K562 (cell line): ENCODE data around the gene ERBB3. TPM values are rescaled to one million over a fixed set of nuclear protein-coding genes. Genes with fewer than 3 reads are reported as not detected.
A peak's percentile ranks its signal among the peaks of the same experiment; 100 is the strongest.

ENCODE experiments used
- MYNN ChIP-seq, 2 experiments: sonication (generic); formaldehyde crosslinking in 1 of 2; IDR thresholded peaks; 2 replicates each; pipeline versions ENCODE4 v1.5.0 to v1.6.1; 2016 to 2020; ENCODE audit warnings: antibody characterized with exemption in 1 of 2, missing genetic modification reagents in 1 of 2
- NR4A1 ChIP-seq, 2 experiments: fragments of 250-450 bp in 1 of 2; fragments of 450-650 bp in 1 of 2; sonication (Bioruptor Pico) in 1 of 2; IDR thresholded peaks; 2 replicates each; pipeline versions ENCODE4 v1.4.0 to v1.6.1; 2016 to 2020; ENCODE audit warnings: mild to moderate bottlenecking in 2 of 2, missing compliant biosample characterization in 1 of 2, missing genetic modification characterization in 1 of 2, moderate library complexity in 1 of 2
- TAF15 ChIP-seq: fragments of 200-400 bp; formaldehyde crosslinking; IDR thresholded peaks from 2 replicates; pipeline ENCODE4 v1.6.1; 2017; ENCODE audit warnings: mild to moderate bottlenecking, low read depth, low read length, moderate library complexity
- TAF7 ChIP-seq: fragments of 450-650 bp; IDR thresholded peaks from 2 replicates; pipeline ENCODE4 v1.6.1; 2016; ENCODE audit warnings: missing genetic modification characterization, missing compliant biosample characterization
- THRAP3 ChIP-seq: fragments of 450-650 bp; IDR thresholded peaks from 2 replicates; pipeline ENCODE4 v1.6.1; 2016; ENCODE audit warnings: mild to moderate bottlenecking, inconsistent platforms, borderline replicate concordance
- ZBED1 ChIP-seq: IDR thresholded peaks from 2 replicates; pipeline ENCODE4 v1.6.1; 2014
- ZNF717 ChIP-seq: fragments of 250-450 bp; sonication (Bioruptor Pico); IDR thresholded peaks from 2 replicates; pipeline ENCODE4 v1.5.0; 2021
- polyA plus RNA-seq, 8 experiments: library from polyadenylated mRNA; depleted of rRNA in 4 of 8; stranded (reverse) in 5 of 8; unstranded in 3 of 8; fragments of >200 nt; fragmentation: Nextera tagmentation in 2 of 8; fragmentation: Illumina TruSeq in 1 of 8; extraction: Ambion mirVana in 2 of 8; extraction: Trizol in 1 of 8; gene quantifications; 2 replicates each; pipeline versions ENCODE4 v1.2.1 to v1.2.3, GENCODE V29; 2011 to 2014; ENCODE audit warnings: inconsistent platforms in 1 of 8, missing spikeins in 1 of 8
- total RNA-seq, 7 experiments: library from RNA; depleted of rRNA in 6 of 7; stranded (reverse); fragments of >200 nt in 6 of 7; fragmentation: Illumina TruSeq in 2 of 7; extraction: Trizol in 2 of 7; gene quantifications; 2 replicates each; pipeline versions ENCODE4 v1.2.1 to v1.2.3, GENCODE V29; 2011 to 2021; ENCODE audit warnings: low replicate concordance in 1 of 7
- TF ChIP-seq, protein P1 (sequence below): fragments of 450-650 bp; IDR thresholded peaks from 2 replicates; pipeline ENCODE4 v1.6.1; 2016; ENCODE audit warnings: mild to moderate bottlenecking, moderate library complexity
- TF ChIP-seq, protein P2 (sequence below), 3 experiments: IDR thresholded peaks in 2 of 3; conservative IDR thresholded peaks in 1 of 3; 2 replicates each; pipeline ENCODE4 v1.5.1; 2011 to 2012; ENCODE audit warnings: low read length in 3 of 3, mild to moderate bottlenecking in 3 of 3, control low read depth in 2 of 3, improper control_type of control experiment in 1 of 3, inconsistent platforms in 1 of 3, low read depth in 1 of 3, mixed read lengths in 1 of 3, moderate library complexity in 1 of 3; ENCODE audit not compliant: insufficient read depth in 2 of 3
- TF ChIP-seq, protein P3 (sequence below), 2 experiments: IDR thresholded peaks; 2 replicates each; pipeline ENCODE4 v1.6.1; 2011; ENCODE audit warnings: borderline replicate concordance in 1 of 2, control low read depth in 1 of 2, low read depth in 1 of 2, low read length in 1 of 2, mild to moderate bottlenecking in 1 of 2, mixed read lengths in 1 of 2, moderate library complexity in 1 of 2; ENCODE audit not compliant: insufficient read depth in 1 of 2, insufficient read length in 1 of 2, poor library complexity in 1 of 2, severe bottlenecking in 1 of 2; ENCODE audit errors: extremely low read depth in 1 of 2

Gene ERBB3
- total and polyA plus RNA-seq, 9 of the 15 experiments (the other 6 are each of a cell fraction or from before 2014, with no cell fraction given) = 1.5 to 5.4 (median 3.8) TPM

DNA sequence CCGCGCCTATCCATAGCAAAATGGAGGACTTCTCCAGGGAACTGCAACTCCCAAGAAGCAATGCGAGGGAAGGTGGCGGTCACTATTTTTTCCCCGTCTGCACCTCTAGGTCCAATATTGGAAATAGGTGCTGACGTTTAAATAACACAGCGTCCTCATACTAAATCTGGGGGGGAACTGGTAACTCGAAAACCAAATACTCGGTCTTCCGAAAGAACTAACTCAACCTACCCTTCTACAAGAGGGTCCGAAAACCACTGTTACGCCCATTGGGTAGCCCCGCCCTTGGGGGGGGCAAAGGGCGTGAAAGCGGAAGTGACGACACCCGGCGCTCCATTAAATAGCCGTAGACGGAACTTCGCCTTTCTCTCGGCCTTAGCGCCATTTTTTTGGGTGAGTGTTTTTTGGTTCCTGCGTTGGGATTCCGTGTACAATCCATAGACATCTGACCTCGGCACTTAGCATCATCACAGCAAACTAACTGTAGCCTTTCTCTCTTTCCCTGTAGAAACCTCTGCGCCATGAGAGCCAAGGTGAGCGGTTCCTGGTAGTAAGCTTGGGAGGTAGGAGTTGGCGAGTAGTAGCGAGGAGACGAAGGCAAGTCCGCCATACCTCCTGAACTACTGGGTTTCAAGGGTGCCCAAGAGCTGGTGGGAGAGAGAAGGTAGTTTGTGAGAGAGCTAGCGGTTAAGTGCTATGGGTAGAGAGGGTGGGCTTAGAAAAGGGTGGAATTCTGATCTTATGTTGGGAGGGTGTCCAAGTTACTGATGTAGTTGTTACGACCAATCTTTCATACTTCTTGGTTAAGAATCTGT lies 36.5 kb downstream of the ERBB3 start, which contains the start of gene RPL41 (continued):
- TF ChIP-seq, protein P1, sequence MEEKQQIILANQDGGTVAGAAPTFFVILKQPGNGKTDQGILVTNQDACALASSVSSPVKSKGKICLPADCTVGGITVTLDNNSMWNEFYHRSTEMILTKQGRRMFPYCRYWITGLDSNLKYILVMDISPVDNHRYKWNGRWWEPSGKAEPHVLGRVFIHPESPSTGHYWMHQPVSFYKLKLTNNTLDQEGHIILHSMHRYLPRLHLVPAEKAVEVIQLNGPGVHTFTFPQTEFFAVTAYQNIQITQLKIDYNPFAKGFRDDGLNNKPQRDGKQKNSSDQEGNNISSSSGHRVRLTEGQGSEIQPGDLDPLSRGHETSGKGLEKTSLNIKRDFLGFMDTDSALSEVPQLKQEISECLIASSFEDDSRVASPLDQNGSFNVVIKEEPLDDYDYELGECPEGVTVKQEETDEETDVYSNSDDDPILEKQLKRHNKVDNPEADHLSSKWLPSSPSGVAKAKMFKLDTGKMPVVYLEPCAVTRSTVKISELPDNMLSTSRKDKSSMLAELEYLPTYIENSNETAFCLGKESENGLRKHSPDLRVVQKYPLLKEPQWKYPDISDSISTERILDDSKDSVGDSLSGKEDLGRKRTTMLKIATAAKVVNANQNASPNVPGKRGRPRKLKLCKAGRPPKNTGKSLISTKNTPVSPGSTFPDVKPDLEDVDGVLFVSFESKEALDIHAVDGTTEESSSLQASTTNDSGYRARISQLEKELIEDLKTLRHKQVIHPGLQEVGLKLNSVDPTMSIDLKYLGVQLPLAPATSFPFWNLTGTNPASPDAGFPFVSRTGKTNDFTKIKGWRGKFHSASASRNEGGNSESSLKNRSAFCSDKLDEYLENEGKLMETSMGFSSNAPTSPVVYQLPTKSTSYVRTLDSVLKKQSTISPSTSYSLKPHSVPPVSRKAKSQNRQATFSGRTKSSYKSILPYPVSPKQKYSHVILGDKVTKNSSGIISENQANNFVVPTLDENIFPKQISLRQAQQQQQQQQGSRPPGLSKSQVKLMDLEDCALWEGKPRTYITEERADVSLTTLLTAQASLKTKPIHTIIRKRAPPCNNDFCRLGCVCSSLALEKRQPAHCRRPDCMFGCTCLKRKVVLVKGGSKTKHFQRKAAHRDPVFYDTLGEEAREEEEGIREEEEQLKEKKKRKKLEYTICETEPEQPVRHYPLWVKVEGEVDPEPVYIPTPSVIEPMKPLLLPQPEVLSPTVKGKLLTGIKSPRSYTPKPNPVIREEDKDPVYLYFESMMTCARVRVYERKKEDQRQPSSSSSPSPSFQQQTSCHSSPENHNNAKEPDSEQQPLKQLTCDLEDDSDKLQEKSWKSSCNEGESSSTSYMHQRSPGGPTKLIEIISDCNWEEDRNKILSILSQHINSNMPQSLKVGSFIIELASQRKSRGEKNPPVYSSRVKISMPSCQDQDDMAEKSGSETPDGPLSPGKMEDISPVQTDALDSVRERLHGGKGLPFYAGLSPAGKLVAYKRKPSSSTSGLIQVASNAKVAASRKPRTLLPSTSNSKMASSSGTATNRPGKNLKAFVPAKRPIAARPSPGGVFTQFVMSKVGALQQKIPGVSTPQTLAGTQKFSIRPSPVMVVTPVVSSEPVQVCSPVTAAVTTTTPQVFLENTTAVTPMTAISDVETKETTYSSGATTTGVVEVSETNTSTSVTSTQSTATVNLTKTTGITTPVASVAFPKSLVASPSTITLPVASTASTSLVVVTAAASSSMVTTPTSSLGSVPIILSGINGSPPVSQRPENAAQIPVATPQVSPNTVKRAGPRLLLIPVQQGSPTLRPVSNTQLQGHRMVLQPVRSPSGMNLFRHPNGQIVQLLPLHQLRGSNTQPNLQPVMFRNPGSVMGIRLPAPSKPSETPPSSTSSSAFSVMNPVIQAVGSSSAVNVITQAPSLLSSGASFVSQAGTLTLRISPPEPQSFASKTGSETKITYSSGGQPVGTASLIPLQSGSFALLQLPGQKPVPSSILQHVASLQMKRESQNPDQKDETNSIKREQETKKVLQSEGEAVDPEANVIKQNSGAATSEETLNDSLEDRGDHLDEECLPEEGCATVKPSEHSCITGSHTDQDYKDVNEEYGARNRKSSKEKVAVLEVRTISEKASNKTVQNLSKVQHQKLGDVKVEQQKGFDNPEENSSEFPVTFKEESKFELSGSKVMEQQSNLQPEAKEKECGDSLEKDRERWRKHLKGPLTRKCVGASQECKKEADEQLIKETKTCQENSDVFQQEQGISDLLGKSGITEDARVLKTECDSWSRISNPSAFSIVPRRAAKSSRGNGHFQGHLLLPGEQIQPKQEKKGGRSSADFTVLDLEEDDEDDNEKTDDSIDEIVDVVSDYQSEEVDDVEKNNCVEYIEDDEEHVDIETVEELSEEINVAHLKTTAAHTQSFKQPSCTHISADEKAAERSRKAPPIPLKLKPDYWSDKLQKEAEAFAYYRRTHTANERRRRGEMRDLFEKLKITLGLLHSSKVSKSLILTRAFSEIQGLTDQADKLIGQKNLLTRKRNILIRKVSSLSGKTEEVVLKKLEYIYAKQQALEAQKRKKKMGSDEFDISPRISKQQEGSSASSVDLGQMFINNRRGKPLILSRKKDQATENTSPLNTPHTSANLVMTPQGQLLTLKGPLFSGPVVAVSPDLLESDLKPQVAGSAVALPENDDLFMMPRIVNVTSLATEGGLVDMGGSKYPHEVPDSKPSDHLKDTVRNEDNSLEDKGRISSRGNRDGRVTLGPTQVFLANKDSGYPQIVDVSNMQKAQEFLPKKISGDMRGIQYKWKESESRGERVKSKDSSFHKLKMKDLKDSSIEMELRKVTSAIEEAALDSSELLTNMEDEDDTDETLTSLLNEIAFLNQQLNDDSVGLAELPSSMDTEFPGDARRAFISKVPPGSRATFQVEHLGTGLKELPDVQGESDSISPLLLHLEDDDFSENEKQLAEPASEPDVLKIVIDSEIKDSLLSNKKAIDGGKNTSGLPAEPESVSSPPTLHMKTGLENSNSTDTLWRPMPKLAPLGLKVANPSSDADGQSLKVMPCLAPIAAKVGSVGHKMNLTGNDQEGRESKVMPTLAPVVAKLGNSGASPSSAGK = peak; percentile 72
- peak; percentile 99 for TF ChIP-seq TAF7 (tag)
- TF ChIP-seq TAF15 = no peak
- peak; percentile 28; the same call in 1 of the 2 replicates for TF ChIP-seq ZNF717 (CRISPR knock-in tag)
- TF ChIP-seq, protein P2, sequence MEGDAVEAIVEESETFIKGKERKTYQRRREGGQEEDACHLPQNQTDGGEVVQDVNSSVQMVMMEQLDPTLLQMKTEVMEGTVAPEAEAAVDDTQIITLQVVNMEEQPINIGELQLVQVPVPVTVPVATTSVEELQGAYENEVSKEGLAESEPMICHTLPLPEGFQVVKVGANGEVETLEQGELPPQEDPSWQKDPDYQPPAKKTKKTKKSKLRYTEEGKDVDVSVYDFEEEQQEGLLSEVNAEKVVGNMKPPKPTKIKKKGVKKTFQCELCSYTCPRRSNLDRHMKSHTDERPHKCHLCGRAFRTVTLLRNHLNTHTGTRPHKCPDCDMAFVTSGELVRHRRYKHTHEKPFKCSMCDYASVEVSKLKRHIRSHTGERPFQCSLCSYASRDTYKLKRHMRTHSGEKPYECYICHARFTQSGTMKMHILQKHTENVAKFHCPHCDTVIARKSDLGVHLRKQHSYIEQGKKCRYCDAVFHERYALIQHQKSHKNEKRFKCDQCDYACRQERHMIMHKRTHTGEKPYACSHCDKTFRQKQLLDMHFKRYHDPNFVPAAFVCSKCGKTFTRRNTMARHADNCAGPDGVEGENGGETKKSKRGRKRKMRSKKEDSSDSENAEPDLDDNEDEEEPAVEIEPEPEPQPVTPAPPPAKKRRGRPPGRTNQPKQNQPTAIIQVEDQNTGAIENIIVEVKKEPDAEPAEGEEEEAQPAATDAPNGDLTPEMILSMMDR (IDR thresholded peaks at IDR 0.05 in 2 of 3, conservative IDR thresholded peaks at IDR 0.05 in 1 of 3; ENCODE audit: insufficient read depth in 2 of 3, low read depth in 1 of 3, low read length in 3 of 3) = no peak; a peak in 1 of 6 replicates
- no peak for TF ChIP-seq NR4A1 (CRISPR knock-in tag; IDR thresholded peaks at IDR 0.05)
- TF ChIP-seq NR4A1 (tag; IDR thresholded peaks at IDR 0.05) = 0 out of 2 replicates have a peak, but pooled peaks have one; percentile 56
- peak; percentile 65; the same call in 1 of the 2 replicates for TF ChIP-seq ZBED1
- 0 out of 2 replicates have a peak, but pooled peaks have one; percentile 62 for TF ChIP-seq MYNN (IDR thresholded peaks at IDR 0.05)
- TF ChIP-seq MYNN (CRISPR knock-in tag; IDR thresholded peaks at IDR 0.05) = no peak
- peak; percentile 93; the same call in 1 of the 2 replicates for TF ChIP-seq THRAP3
- TF ChIP-seq, protein P3, sequence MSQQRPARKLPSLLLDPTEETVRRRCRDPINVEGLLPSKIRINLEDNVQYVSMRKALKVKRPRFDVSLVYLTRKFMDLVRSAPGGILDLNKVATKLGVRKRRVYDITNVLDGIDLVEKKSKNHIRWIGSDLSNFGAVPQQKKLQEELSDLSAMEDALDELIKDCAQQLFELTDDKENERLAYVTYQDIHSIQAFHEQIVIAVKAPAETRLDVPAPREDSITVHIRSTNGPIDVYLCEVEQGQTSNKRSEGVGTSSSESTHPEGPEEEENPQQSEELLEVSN (IDR thresholded peaks at IDR 0.05; ENCODE audit: borderline replicate concordance in 1 of 2, extremely low read depth in 1 of 2, insufficient read depth in 1 of 2, insufficient read length in 1 of 2, low read depth in 1 of 2, low read length in 1 of 2, poor library complexity in 1 of 2, severe bottlenecking in 1 of 2) = peak; percentile 21 to 27
